Measurements from ENCODE around the gene PCK1.

Gene PCK1

GRCh38 chr20:57526885-57527460 lies 33.9 kb upstream of the PCK1 start:
- Histone ChIP-seq H3K27ac (ENCODE audit: low read depth, low read length) (no peak overlapping the region), H3K4me3 (ENCODE audit: low read length) (no peak overlapping the region), H3K27me3 (ENCODE audit: control insufficient read depth, insufficient read depth, low read length) (no peaks in the 10 kb centered on the region), H3K4me1 (ENCODE audit: control insufficient read depth, insufficient read depth, low read length) (no peaks in the 10 kb centered on the region), H3K9ac (ENCODE audit: low read length) (no peak overlapping the region), H3K36me3 (ENCODE audit: control insufficient read depth, insufficient read depth, low read length) (no peaks in the 10 kb centered on the region)

- H3K4me1 ChIP-seq (ENCODE audit: control insufficient read depth, insufficient read depth, low read length), result no peaks in the 10 kb centered on the region
- no peaks in the 10 kb centered on the region for H3K27me3 ChIP-seq (ENCODE audit: control insufficient read depth, insufficient read depth, low read length)
- H3K9ac ChIP-seq (ENCODE audit: low read length), result no peak overlapping the region
- no peaks in the 10 kb centered on the region for H3K36me3 ChIP-seq (ENCODE audit: control insufficient read depth, insufficient read depth, low read length)
- no peak overlapping the region for H3K4me3 ChIP-seq (ENCODE audit: low read length)
- H3K27ac ChIP-seq (ENCODE audit: low read depth, low read length), result no peak overlapping the region
These were observed 33.2 kb upstream of the PCK1 start for GRCh38 chr20:57527728-57528127.

- H3K27me3 ChIP-seq (ENCODE audit: control insufficient read depth, insufficient read depth, low read length), result no peaks in the 10 kb centered on the region
- H3K36me3 ChIP-seq (ENCODE audit: control insufficient read depth, insufficient read depth, low read length), result no peaks in the 10 kb centered on the region
- no peaks in the 10 kb centered on the region for H3K4me1 ChIP-seq (ENCODE audit: control insufficient read depth, insufficient read depth, low read length)
- no peak overlapping the region for H3K27ac ChIP-seq (ENCODE audit: low read depth, low read length)
- H3K9ac ChIP-seq (ENCODE audit: low read length), result no peak overlapping the region
- no peak overlapping the region for H3K4me3 ChIP-seq (ENCODE audit: low read length)
These were observed 32.8 kb upstream of the PCK1 start for GRCh38 chr20:57528148-57528547.

- Histone ChIP-seq H3K27ac (ENCODE audit: low read depth, low read length) (no peak overlapping the region), H3K9ac (ENCODE audit: low read length) (no peak overlapping the region), H3K27me3 (ENCODE audit: control insufficient read depth, insufficient read depth, low read length) (peaks cover 2% of the 10 kb centered on the region), H3K36me3 (ENCODE audit: control insufficient read depth, insufficient read depth, low read length) (no peaks in the 10 kb centered on the region), H3K4me1 (ENCODE audit: control insufficient read depth, insufficient read depth, low read length) (no peaks in the 10 kb centered on the region), H3K4me3 (ENCODE audit: low read length) (no peak overlapping the region)
These were observed 31.7 kb upstream of the PCK1 start for GRCh38 chr20:57529160-57529585.

- Histone ChIP-seq H3K9ac (ENCODE audit: low read length) (no peak overlapping the region), H3K4me3 (ENCODE audit: low read length) (no peak overlapping the region), H3K36me3 (ENCODE audit: control insufficient read depth, insufficient read depth, low read length) (no peaks in the 10 kb centered on the region), H3K27me3 (ENCODE audit: control insufficient read depth, insufficient read depth, low read length) (peaks cover 2% of the 10 kb centered on the region), H3K4me1 (ENCODE audit: control insufficient read depth, insufficient read depth, low read length) (no peaks in the 10 kb centered on the region), H3K27ac (ENCODE audit: low read depth, low read length) (no peak overlapping the region)
These were observed 31.1 kb upstream of the PCK1 start for GRCh38 chr20:57529810-57530209.

GRCh38 chr20:57530327-57530981 lies 30.5 kb upstream of the PCK1 start:
- H3K27ac ChIP-seq (ENCODE audit: low read depth, low read length), result no peak overlapping the region
- no peak overlapping the region for H3K4me3 ChIP-seq (ENCODE audit: low read length)
- no peaks in the 10 kb centered on the region for H3K4me1 ChIP-seq (ENCODE audit: control insufficient read depth, insufficient read depth, low read length)

GRCh38 chr20:57532104-57532503 lies 28.8 kb upstream of the PCK1 start:
- Histone ChIP-seq H3K36me3 (ENCODE audit: control insufficient read depth, insufficient read depth, low read length) (no peaks in the 10 kb centered on the region), H3K27me3 (ENCODE audit: control insufficient read depth, insufficient read depth, low read length) (peaks cover 2% of the 10 kb centered on the region), H3K27ac (ENCODE audit: low read depth, low read length) (no peak overlapping the region), H3K4me1 (ENCODE audit: control insufficient read depth, insufficient read depth, low read length) (no peaks in the 10 kb centered on the region), H3K9ac (ENCODE audit: low read length) (no peak overlapping the region), H3K4me3 (ENCODE audit: low read length) (no peak overlapping the region)

More at GRCh38 chr20:57530327-57530981, 30.5 kb upstream of the PCK1 start:
- peaks cover 2% of the 10 kb centered on the region for H3K27me3 ChIP-seq (ENCODE audit: control insufficient read depth, insufficient read depth, low read length)
- no peaks in the 10 kb centered on the region for H3K36me3 ChIP-seq (ENCODE audit: control insufficient read depth, insufficient read depth, low read length)
- no peak overlapping the region for H3K9ac ChIP-seq (ENCODE audit: low read length)

- H3K4me1 ChIP-seq (ENCODE audit: control insufficient read depth, insufficient read depth, low read length), result no peaks in the 10 kb centered on the region
- H3K27me3 ChIP-seq (ENCODE audit: control insufficient read depth, insufficient read depth, low read length), result peaks cover 4% of the 10 kb centered on the region
- H3K36me3 ChIP-seq (ENCODE audit: control insufficient read depth, insufficient read depth, low read length), result no peaks in the 10 kb centered on the region
- H3K27ac ChIP-seq (ENCODE audit: low read depth, low read length), result no peak overlapping the region
- no peak overlapping the region for H3K4me3 ChIP-seq (ENCODE audit: low read length)
- H3K9ac ChIP-seq (ENCODE audit: low read length), result no peak overlapping the region
These were observed 25.6 kb upstream of the PCK1 start for GRCh38 chr20:57535297-57535696.

GRCh38 chr20:57536120-57536708 lies 24.7 kb upstream of the PCK1 start:
- H3K4me1 ChIP-seq (ENCODE audit: control insufficient read depth, insufficient read depth, low read length), result no peaks in the 10 kb centered on the region
- H3K27ac ChIP-seq (ENCODE audit: low read depth, low read length), result no peak overlapping the region
- H3K36me3 ChIP-seq (ENCODE audit: control insufficient read depth, insufficient read depth, low read length), result no peaks in the 10 kb centered on the region
- peaks cover 4% of the 10 kb centered on the region for H3K27me3 ChIP-seq (ENCODE audit: control insufficient read depth, insufficient read depth, low read length)
- H3K9ac ChIP-seq (ENCODE audit: low read length), result no peak overlapping the region
- H3K4me3 ChIP-seq (ENCODE audit: low read length), result no peak overlapping the region

- no peaks in the 10 kb centered on the region for H3K4me1 ChIP-seq (ENCODE audit: control insufficient read depth, insufficient read depth, low read length)
- H3K4me3 ChIP-seq (ENCODE audit: low read length), result no peak overlapping the region
- H3K27me3 ChIP-seq (ENCODE audit: control insufficient read depth, insufficient read depth, low read length), result peaks cover 4% of the 10 kb centered on the region
- H3K9ac ChIP-seq (ENCODE audit: low read length), result no peak overlapping the region
- no peak overlapping the region for H3K27ac ChIP-seq (ENCODE audit: low read depth, low read length)
- H3K36me3 ChIP-seq (ENCODE audit: control insufficient read depth, insufficient read depth, low read length), result no peaks in the 10 kb centered on the region
These were observed 23.9 kb upstream of the PCK1 start for GRCh38 chr20:57536771-57537724.

GRCh38 chr20:57537822-57538221 lies 23.1 kb upstream of the PCK1 start:
- H3K27ac ChIP-seq (ENCODE audit: low read depth, low read length), result no peak overlapping the region
- H3K4me1 ChIP-seq (ENCODE audit: control insufficient read depth, insufficient read depth, low read length), result no peaks in the 10 kb centered on the region
- H3K9ac ChIP-seq (ENCODE audit: low read length), result no peak overlapping the region
- H3K4me3 ChIP-seq (ENCODE audit: low read length), result no peak overlapping the region
- H3K36me3 ChIP-seq (ENCODE audit: control insufficient read depth, insufficient read depth, low read length), result no peaks in the 10 kb centered on the region
- peaks cover 4% of the 10 kb centered on the region for H3K27me3 ChIP-seq (ENCODE audit: control insufficient read depth, insufficient read depth, low read length)

- H3K27ac ChIP-seq (ENCODE audit: low read depth, low read length), result no peak overlapping the region
- H3K36me3 ChIP-seq (ENCODE audit: control insufficient read depth, insufficient read depth, low read length), result no peaks in the 10 kb centered on the region
These were observed 21.0 kb upstream of the PCK1 start for GRCh38 chr20:57539889-57540288.

More at GRCh38 chr20:57539889-57540288, 21.0 kb upstream of the PCK1 start:
- H3K9ac ChIP-seq (ENCODE audit: low read length), result no peak overlapping the region
- H3K4me1 ChIP-seq (ENCODE audit: control insufficient read depth, insufficient read depth, low read length), result no peaks in the 10 kb centered on the region
- H3K4me3 ChIP-seq (ENCODE audit: low read length), result no peak overlapping the region
- H3K27me3 ChIP-seq (ENCODE audit: control insufficient read depth, insufficient read depth, low read length), result peaks cover 2% of the 10 kb centered on the region
